Spleen (tissue), 13 donors: ENCODE measurements around the gene ACTA1. TPM values are rescaled to one million over a fixed set of nuclear protein-coding genes. Genes with fewer than 3 reads are reported as not detected.

ENCODE experiments used
- DNase-seq: peaks from one replicate; pipeline ENCODE4 v3.0.0-alpha.2; 2020
- H3K27ac ChIP-seq, 8 donors: fragments of 200-600 bp; sonication (generic) in 7 of 8; 1 replicate in 4 of 8; 2 replicates in 4 of 8; pipeline versions ENCODE4 v1.5.0 to v1.8.0; 2016 to 2021; ENCODE audit warnings: inconsistent platforms in 4 of 8, mild to moderate bottlenecking in 4 of 8, moderate library complexity in 1 of 8
- H3K27me3 ChIP-seq, 7 donors: fragments of 200-600 bp; sonication (generic) in 6 of 7; replicated peaks in 1 of 7; 1 replicate in 4 of 7; 2 replicates in 3 of 7; pipeline versions ENCODE4 v1.5.0 to v1.8.0; 2016 to 2021; ENCODE audit warnings: inconsistent platforms in 3 of 7, mild to moderate bottlenecking in 1 of 7
- H3K36me3 ChIP-seq, 6 donors: fragments of 200-600 bp; sonication (generic) in 5 of 6; 1 replicate in 4 of 6; 2 replicates in 2 of 6; pipeline versions ENCODE4 v1.5.0 to v1.8.0; 2016 to 2021; ENCODE audit warnings: inconsistent platforms in 2 of 6
- H3K4me1 ChIP-seq, 6 donors: fragments of 200-600 bp; sonication (generic) in 5 of 6; 1 replicate in 3 of 6; 2 replicates in 3 of 6; pipeline versions ENCODE4 v1.5.0 to v1.8.0; 2016 to 2021; ENCODE audit warnings: inconsistent platforms in 3 of 6
- H3K4me3 ChIP-seq, 8 donors: fragments of 200-600 bp; sonication (generic) in 7 of 8; 1 replicate in 4 of 8; 2 replicates in 4 of 8; pipeline versions ENCODE4 v1.5.0 to v1.8.0; 2016 to 2021; ENCODE audit warnings: inconsistent platforms in 4 of 8, mild to moderate bottlenecking in 4 of 8, moderate library complexity in 2 of 8
- H3K9me3 ChIP-seq, 8 donors: fragments of 200-600 bp; sonication (generic) in 7 of 8; 1 replicate in 4 of 8; 2 replicates in 4 of 8; pipeline versions ENCODE4 v1.5.0 to v1.8.0; 2016 to 2021; ENCODE audit warnings: inconsistent platforms in 4 of 8
- CTCF ChIP-seq, 11 experiments: fragments of 200-600 bp in 7 of 11; fragments of 450-650 bp in 4 of 11; sonication (generic) in 4 of 11; IDR thresholded peaks in 8 of 11; conservative IDR thresholded peaks in 3 of 11; 1 replicate in 7 of 11; 2 replicates in 4 of 11; pipeline versions ENCODE4 v1.4.0 to v1.8.0; 2016 to 2021; ENCODE audit warnings: antibody characterized with exemption in 11 of 11, inconsistent platforms in 4 of 11, mild to moderate bottlenecking in 1 of 11
- POLR2A ChIP-seq, 3 donors: fragments of 450-650 bp; IDR thresholded peaks; one replicate each; pipeline ENCODE4 v1.5.1; 2017; ENCODE audit warnings: antibody characterized with exemption in 3 of 3, mild to moderate bottlenecking in 1 of 3
- POLR2AphosphoS5 ChIP-seq, 3 donors: sonication (generic); formaldehyde crosslinking; IDR thresholded peaks; one replicate each; pipeline ENCODE4 v1.5.1; 2017; ENCODE audit warnings: antibody characterized with exemption in 3 of 3
- WGBS, 5 donors: extraction: QIAGEN DNeasy Blood & Tissue Kit in 3 of 5; methylation state at CpG; one replicate each; pipeline versions ENCODE4 v1.1.5 to v1.1.7; 2013 to 2018; 5-methylcytosine and 5-hydroxymethylcytosine counted together
- intact Hi-C: fragments of 100-400 bp; cut with DNase I; formaldehyde crosslinking; loops from one replicate; pipeline ENCODE4 v1.15.0; 2023; ENCODE audit warnings: low total_unique reads
- long read RNA-seq, 2 donors: transcript quantifications; one replicate each; lab custom pipeline, GENCODE V29; 2026
- polyA plus RNA-seq, 3 donors: library from polyadenylated mRNA; stranded (reverse); fragments of 200-250 nt; gene quantifications; one replicate each; pipeline ENCODE4 v1.2.1, GENCODE V29; 2013
- total RNA-seq, 7 donors: library from RNA; depleted of rRNA in 3 of 7; stranded (reverse); fragments of >200 nt in 3 of 7; fragmentation: NEBNext Ultra II Directional in 4 of 7; extraction: Animal tissue kit (Norgen Biotek cat#: 25700) in 4 of 7; gene quantifications; one replicate each; pipeline versions ENCODE4 v1.1.0 to v1.2.1, GENCODE V29; 2016 to 2021
- donor health status: healthy with polysubstance abuse.
- donor health status: DM: no; HTN: no; CAD: no; lungs with moderate emphysema.
- donor health status: DM: no; HTN: no; CAD: no.
- donor health status: Bipolar disorder and iron deficiency.
- donor health status: healthy.
- donor health status: DM: no; HTN: no; CAD: no.
- donor health status: DM: yes; HTN: yes; CAD: no.

The ACTA1 gene
- under 1 TPM in 1 of 7 donors, not detected in 6; 0.66 TPM for total RNA-seq
- polyA plus RNA-seq = 1 to 10 TPM in 1 of 3 donors, under 1 TPM in 2; 0.61 to 5.0 (median 0.97) TPM
- long read RNA-seq, donor 1 = 0 reads
- long read RNA-seq, donor 2, partial matches to known transcripts = 0 of 2 reads
- long read RNA-seq, donor 2, other reads (novel, unspliced or antisense) = 0 of 2 reads

- H3K27me3 ChIP-seq = peaks cover 12 to 74% (median 61%) of the 10 kb centered on the region in 7 donors
- peak within 1 kb of the TSS in 1 of 8 donors; percentile 56 for H3K4me3 ChIP-seq
- H3K36me3 ChIP-seq = peaks cover 0 to 7% (median under 1%) of the 10 kb centered on the region in 6 donors
- peaks cover 13 to 45% (median 26%) of the 10 kb centered on the region in 6 donors for H3K4me1 ChIP-seq
- H3K9me3 ChIP-seq = no peaks in the 10 kb centered on the region
- DNase-seq = no peak
- no peak for TF ChIP-seq POLR2AphosphoS5 (IDR thresholded peaks at IDR 0.05)
- TF ChIP-seq CTCF (IDR thresholded peaks at IDR 0.05 in 8 of 11, conservative IDR thresholded peaks at IDR 0.05 in 3 of 11) = no peak
- TF ChIP-seq POLR2A (IDR thresholded peaks at IDR 0.05) = no peak
- intact Hi-C loops = no loop called here
- 3 to 4% (median 4%) methylated on average over 37 to 51 of the region's 51 CpGs for WGBS, 5 donors
- H3K27ac ChIP-seq = no peak within 1 kb of the TSS
Measured at GRCh38 chr1:229434005-229434640, at the start of gene ACTA1. Gene ACTA1 (minus strand): TSS chr1:229434094. CDS start chr1:229433115, 979 bp downstream.

GRCh38 chr1:229482511-229482910 is 48.6 kb upstream of the ACTA1 start:
- no peak overlapping the region for H3K27ac ChIP-seq
- intact Hi-C loops = no loop called here
- WGBS, 5 donors = 76 to 98% (median 92%) methylated on average over 2 to 5 of the region's 5 CpGs

DNA sequence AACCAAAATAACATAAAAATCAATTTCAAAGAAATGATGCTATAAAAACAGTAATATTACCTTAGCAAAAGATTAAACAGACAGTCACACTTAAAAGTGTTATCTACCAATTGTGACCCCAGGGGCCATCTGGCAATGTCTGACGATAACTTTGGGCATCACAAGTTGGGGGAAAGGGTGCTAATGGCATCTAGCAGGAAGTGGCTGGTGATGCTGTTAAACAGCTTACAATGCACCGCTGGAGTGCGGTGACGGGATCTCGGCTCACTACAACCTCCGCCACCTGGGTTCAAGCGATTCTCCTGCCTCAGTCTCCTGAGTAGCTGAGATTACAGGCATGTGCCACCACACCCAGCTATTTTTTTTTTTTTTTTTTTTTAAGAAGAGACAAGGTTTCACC is 46.6 kb upstream of the ACTA1 start:
- Histone ChIP-seq H3K27ac (peak overlapping the region; percentile 21 to 75 (median 52)), H3K36me3 (peaks cover 0 to 96% (median 56%) of the 10 kb centered on the region in 6 donors), H3K4me1 (peaks cover 0 to 44% (median 37%) of the 10 kb centered on the region in 6 donors), H3K4me3 (no peak overlapping the region), H3K9me3 (no peaks in the 10 kb centered on the region), H3K27me3 (no peaks in the 10 kb centered on the region)
- TF ChIP-seq POLR2AphosphoS5 (IDR thresholded peaks at IDR 0.05) = no peak
- DNase-seq = no peak
- 61 to 82% (median 75%) methylated on average over 7 of the region's 7 CpGs for WGBS, 5 donors
- intact Hi-C loops = no loop called here

More at GRCh38 chr1:229482511-229482910, 48.6 kb upstream of the ACTA1 start:
- Histone ChIP-seq H3K4me3 (no peak overlapping the region), H3K9me3 (no peaks in the 10 kb centered on the region), H3K4me1 (peaks cover 0 to 44% (median 37%) of the 10 kb centered on the region in 6 donors), H3K36me3 (peaks cover 3 to 96% (median 57%) of the 10 kb centered on the region in 6 donors), H3K27me3 (no peaks in the 10 kb centered on the region)
- TF ChIP-seq POLR2A (IDR thresholded peaks at IDR 0.05) (no peak), CTCF (IDR thresholded peaks at IDR 0.05 in 8 of 11, conservative IDR thresholded peaks at IDR 0.05 in 3 of 11) (no peak), POLR2AphosphoS5 (IDR thresholded peaks at IDR 0.05) (no peak)
- no peak for DNase-seq

DNA sequence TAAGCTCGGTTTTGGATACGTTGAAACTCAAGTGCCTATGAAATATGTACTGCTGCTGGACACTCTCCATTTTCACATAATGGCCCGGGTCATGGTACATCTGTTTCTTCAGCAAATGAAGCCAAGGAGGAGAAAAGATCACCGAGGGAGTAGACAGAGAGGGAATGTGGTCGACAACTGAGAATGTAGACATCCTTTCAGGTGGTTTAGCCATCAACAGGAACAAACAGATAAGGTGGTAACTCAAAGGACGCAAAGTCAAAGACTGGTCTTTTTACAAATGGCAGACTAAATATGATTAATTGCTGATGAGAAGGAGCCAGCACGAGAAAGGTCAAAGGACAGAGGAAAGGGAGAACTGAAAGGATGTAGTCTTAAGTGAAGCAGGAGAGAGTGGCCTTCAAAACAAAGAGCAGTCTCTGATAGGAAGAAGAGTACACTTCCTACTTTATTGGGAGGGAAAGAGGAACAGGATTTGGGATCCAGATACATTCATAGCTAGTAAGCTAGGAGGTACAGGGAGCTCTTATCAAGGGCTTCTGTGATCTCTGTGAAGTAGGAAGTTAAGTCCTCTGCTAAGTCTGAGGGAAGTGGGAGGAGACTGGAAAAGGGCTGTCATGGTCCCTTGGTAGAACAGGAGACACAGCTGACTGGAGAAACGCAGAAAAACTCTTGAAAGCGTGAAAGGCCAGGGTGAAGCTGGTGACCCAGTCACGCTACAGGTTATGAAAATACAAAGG is 45.9 kb upstream of the ACTA1 start:
- Histone ChIP-seq H3K4me3 (no peak overlapping the region), H3K27ac (peak overlapping the region; percentile 21 to 75 (median 52))
- WGBS, 5 donors = 50 to 65% (median 63%) methylated on average over 10 of the region's 10 CpGs

More for the DNA sequence above, 45.9 kb upstream of the ACTA1 start:
- DNase-seq = no peak
- no peak for TF ChIP-seq CTCF (IDR thresholded peaks at IDR 0.05 in 8 of 11, conservative IDR thresholded peaks at IDR 0.05 in 3 of 11)
- peak in 1 of 3 donors; percentile 16 for TF ChIP-seq POLR2AphosphoS5 (IDR thresholded peaks at IDR 0.05)
- TF ChIP-seq POLR2A (IDR thresholded peaks at IDR 0.05) = no peak
- peaks cover 0 to 96% (median 56%) of the 10 kb centered on the region in 6 donors for H3K36me3 ChIP-seq
- peaks cover 0 to 44% (median 37%) of the 10 kb centered on the region in 6 donors for H3K4me1 ChIP-seq
- H3K27me3 ChIP-seq = no peaks in the 10 kb centered on the region
- no peaks in the 10 kb centered on the region for H3K9me3 ChIP-seq
- intact Hi-C loops = loop anchor here (5.0 kb wide), 1 partner anchor 223 kb away; no protein-coding TSS in a partner anchor
